GM04504 (cell line): ENCODE measurements around the gene CACNA1B.

ENCODE experiments used
- DNase-seq: peaks from one replicate; pipeline ENCODE4 v3.0.0-alpha.2; 2012; ENCODE audit warnings: low read depth

CACNA1B gene

DNA sequence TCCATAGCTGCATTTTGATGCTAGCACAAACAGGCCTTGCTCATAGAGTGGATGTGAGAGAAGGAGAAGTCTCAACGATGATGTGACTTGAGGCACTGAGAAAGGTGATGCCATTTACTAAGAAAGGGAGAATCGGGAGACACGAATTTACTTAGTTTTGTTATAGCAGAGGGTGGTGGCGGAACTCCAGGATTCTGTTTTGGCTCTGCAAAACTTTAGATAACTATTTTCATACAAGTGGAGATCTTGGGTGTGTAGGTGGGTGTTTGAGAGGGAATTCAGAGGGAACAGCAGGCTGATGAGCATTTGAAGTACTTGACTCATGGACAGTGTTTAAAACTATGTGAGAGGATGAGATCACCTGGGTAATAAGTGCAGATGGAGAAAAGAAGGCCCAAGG, 43.2 kb downstream of the CACNA1B start:
- no peak for DNase-seq

DNA sequence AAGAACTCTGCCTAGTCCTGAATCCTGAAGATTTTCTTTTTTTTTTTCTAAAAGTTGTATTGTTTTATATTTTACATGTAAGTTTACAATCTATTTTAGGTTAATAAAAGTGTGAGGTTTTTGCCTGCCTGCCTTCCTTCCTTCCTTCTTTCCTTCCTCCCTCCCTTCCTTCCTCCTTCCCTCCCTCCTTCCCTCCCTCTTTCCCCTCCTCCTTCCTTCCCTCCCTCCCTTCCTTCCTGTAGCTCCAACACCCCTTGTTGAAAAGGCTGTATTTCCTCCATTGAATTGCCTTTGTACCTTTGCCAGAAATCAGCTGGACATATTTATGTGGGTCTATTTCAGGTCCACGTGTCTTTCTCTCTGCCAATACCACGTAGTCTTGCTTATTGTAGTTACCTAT, 46.6 kb downstream of the CACNA1B start:
- no peak for DNase-seq

DNA sequence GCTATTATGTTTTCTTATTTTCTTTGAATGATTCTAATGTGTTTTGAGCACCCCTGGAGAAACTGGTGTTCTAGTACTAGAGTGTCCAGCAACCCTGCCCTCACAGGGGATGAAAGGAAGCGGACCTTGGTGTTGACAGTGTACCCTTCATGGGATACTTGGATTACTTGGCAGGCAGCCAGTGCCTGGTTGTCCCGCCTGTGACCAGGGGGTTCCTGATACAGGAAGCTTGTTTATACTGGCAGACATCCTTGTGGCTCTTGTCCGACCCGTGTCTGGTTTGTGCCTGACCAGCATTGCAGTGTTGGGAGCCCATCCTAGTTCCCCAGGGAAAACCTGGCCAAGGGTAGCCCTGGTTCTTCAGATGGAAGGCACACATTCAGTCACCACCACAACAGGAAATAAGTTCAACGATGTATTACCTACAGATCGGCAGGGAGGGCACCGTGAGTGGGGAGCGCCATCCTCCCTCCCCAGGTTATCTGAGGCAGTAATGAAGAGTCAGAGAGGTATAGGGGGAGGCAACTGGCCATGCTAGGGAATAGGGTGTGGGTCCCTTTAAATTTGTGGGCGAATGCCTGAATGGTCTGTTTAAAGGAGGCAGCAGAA, 47.3 kb downstream of the CACNA1B start:
- DNase-seq = no peak

DNA sequence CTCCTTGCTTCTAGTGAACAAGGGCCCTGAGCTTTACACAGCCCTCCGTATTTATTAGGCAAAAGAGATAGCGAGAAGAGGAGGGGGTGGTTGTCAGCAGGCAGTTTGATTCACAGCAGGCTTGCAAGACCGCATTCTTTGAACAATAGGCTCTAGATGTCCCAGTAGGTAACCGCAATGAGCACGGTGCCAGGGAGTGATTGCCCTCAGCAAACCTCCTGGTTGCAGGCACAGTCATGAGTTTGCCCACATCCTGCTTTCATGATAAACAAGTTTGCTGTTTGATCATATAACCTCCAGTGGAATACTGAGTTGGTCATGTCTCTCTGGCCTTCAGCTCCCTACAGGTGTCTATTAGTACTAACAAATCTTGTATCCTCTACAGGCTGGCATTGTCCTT, 66.1 kb downstream of the CACNA1B start:
- no peak for DNase-seq

DNA sequence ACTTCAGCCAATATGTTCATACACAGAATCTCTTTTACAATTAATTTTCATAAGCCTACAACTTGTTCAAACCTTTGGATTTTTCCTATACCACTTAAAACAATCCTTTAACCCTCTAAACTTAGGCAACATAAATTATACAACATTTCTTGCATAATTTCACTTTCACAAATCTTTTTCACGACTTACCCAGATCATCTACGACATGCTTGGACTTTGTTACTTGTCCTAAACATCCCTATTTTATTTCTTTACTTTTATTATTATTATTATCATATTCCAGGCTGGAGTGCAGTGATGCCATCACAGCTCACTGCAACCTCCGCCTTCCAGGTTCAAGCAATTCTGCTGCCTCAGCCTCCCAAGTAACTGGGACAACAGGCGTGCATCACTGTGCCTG, 68.0 kb downstream of the CACNA1B start:
- DNase-seq = no peak

DNA sequence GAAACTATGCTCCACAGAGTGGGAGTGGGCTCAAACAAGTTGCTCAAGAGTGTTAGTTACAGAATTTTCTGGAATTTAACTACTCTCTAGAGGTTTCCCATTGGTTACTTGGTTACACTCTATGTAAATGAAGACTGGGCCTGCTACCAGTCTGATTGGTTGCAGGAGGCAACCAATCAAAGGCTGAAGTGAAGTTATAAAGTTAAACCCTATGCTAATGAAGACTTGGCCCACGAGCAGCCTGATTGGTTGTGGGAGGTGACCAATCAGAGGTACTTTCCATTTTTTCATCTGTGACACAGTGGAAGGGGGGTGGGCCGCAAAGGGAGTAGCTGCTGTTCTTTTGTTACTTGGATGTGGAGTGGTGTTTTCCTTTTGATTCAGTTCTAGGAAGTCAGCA, 69.4 kb downstream of the CACNA1B start:
- DNase-seq = no peak

DNA sequence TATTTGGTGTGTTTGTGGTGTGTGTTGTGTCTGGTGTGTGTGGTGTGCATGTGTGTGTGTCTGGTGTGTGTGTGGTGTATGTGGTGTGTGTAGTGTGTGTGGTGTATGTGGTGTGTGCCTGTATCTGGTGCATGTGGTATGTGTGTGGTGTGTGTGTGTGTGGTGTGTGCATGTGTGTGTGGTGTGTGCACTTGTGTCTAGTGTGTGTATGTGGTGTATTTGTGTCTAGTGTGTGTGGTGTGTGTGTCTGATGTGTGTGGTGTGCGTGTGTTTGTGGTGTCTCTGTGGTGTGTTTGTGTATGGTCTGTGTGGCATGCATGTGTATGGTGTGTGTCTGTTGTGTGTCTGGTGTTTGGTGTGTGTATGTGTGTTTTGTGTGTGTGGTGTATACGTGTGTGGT, 71.1 kb downstream of the CACNA1B start:
- DNase-seq = no peak

DNA sequence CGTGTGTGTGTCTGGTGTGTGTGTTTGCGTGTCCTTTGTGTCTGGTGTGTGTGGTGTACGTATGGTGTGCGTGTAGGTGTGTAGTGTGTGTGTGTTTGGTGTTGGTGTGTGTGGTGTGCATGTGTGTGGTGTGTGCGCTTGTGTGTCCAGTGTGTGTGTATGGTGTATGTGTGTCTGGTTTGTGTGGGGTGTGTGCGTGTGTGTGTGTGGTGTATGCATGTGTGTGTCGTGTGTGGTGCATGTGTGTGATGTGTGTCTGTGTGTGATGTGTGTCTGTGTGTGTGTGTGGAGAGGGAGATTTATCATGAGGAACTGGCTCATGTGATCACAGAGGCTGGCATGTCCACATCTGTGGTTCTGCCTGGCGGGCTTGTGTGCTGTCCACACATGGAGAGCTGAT, 71.7 kb downstream of the CACNA1B start:
- DNase-seq = no peak

DNA sequence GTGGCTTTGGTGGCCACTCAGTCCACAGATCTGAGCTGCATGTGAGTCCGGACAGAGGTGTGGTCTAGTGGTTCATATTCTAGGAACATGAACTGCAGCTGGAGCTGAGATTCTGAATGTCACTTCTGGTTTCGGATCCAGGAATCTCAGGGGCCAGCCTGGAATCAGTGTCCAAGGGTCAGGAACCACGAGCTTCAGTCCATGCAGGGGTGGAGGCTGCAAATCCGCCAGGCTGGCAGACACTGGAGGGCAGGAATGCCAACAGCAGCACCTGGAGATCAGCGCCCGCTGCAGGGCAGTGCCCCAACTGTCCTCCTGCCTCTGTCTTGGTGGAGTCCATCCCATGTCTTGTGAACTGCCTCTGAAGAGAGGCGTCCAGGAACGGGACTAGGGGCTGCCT, 73.5 kb downstream of the CACNA1B start:
- DNase-seq = no peak

DNA sequence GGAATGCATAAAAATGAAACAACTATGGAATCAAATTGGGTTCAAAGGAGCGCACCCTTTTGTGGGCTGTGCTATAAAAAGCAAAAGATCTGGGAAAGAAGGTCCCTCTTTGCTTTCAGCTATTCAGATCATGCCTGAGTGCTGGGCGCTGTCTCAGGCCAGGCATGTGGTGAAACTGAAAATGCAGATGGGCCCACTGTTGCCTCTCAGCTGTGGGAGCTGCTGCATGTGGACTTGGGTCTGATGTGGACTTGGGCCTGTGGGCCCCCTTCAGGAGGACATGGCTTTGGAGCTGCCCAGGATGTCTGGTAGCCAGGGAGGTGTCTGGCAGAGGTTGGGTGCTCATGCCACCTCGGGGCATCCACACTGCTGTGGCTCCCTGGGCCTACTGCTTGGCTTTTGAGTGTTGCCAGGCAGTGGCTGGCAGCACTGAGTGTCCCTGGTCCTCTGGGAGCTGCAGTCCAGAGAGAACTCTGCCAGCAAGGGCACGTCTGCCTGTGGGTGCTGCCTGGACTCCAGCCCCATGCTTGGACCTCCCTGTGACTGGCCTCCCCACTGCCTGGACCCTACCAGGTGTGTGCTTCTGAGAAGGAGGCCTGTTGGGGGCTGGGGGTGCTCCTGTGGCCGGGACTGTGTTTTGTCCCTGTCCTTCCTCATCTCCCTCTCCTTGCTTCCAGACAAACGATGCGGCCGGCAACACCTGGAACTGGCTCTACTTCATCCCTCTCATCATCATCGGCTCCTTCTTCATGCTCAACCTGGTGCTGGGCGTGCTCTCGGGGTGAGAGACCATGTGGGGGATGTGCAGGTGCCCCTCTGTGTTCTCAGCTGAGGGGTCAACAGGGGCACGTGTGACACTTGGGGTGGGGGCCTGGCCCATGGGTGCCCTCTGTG, 74.3 kb downstream of the CACNA1B start:
- DNase-seq = no peak

DNA sequence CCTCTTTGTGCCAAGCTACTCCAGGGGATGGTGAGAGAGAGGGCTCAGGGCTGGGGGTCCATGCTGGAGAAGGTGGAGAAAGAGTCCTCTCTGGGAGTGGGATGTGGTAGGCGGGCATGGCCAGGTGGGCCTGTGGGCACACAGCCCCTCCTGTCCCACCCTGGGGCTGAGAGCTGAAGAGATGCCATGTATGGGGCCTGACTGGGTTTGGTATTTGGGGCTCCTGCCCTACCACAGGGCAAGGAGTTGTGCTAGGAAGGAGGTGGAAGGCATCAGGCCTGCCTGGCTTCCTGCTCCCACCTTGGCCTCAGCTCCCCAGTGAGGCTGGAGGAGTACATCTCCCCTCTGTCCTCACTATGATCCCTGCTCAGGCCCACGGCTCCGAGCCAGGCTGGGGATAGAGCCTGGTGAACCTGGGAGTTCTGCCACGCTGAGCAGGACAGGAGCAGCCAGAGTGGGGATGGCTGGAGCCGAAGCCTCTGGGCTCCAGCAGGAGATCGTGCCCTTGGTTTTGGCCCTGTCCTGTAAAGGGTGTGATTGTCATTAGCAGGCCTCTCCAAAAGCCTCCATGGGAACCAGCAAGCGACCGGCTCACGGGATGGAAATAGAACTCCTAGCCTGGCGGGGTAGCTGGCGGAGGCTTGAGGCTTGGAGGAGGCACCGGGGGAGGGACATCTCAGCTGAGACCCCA, 75.5 kb downstream of the CACNA1B start:
- no peak for DNase-seq

DNA sequence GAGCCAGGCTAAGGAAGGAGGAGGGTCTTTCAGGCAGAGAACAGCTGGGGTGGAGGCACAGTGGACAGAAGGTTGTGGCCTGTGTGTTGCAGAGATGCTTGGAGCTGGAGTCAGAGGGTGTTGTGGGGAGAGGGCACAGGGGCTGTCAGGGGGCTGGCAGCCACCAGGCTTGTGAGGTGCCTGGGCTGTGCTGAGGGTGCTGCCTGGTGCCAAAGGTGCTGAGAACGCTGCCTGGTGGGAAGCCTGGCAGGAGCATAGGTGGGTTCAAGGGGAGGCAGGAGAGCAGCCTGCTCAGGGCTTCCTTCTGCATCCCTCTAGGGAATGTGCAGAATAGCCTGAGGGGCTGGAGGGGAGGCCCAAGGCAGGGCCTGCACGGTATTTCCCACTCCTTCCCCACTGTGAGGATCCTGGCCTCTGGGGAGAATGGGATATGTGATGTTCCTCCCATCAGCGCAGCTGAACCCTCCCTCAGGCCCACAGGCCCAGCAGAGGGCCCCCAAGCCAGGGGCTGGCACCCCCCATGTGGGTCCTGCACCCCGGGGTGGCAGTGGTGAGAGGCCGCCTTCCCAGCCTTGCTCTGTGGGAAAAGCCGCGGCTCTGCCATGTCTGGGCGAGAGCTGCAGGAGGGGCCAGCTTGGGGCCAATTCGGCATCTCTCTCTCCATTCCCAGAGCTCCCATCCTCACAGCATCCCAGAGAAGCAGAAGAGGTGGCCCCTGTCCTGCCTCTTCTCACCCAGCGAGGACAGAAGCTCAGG, 76.3 kb downstream of the CACNA1B start:
- no peak for DNase-seq

DNA sequence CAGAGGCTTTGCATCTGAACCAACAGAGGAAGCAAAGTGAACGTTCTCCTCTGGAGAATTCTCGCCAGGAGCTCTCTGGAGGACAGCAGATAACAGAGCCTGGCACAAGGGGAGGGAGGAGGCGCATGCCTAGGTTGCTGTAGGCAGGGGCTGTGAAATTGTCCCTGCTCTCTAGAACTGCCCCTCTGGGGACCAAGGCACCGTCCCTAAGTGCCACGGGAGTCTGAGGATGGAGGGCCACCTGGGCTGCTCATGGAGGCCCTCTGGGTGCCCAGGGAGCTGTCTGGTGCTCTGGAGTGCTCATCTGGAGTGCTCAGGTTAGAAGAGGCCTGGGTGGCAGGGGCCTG, 77.6 kb downstream of the CACNA1B start:
- no peak for DNase-seq

DNA sequence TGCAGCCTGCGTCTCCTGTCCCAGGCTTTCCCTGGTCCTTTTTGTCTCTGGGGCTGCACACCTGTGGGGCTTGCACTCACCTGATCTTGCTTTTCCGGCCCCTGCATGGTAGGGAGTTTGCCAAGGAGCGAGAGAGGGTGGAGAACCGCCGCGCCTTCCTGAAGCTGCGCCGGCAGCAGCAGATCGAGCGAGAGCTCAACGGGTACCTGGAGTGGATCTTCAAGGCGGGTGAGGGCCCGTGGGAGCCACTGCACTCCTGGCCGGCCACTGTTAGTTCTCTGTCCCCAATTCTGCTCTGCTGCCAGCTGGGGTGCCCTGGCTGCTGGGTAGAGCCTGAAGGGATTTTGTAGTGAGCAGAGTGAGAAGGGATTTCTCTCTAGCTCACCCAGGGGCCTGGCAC, 78.0 kb downstream of the CACNA1B start:
- no peak for DNase-seq

DNA sequence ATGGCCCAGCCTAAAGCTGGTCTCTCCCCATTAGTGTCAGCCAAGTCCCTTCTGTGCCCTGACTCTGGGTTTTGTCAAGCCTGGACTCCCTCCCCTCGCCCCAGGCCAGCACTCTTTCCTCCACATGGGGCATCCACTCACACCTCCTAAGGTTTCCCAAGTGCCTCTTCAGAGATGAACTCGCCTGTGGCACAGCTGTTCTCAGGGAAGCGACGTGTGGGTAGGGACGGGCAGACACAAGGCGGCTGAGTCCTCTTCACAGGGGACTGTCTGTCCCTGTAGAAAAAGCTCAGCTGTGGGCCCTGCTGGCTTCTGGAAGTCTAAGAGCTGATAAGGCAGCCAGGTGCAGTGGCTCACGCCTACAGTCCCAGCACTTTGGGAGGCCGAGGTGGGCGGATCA, 78.5 kb downstream of the CACNA1B start:
- DNase-seq = no peak

DNA sequence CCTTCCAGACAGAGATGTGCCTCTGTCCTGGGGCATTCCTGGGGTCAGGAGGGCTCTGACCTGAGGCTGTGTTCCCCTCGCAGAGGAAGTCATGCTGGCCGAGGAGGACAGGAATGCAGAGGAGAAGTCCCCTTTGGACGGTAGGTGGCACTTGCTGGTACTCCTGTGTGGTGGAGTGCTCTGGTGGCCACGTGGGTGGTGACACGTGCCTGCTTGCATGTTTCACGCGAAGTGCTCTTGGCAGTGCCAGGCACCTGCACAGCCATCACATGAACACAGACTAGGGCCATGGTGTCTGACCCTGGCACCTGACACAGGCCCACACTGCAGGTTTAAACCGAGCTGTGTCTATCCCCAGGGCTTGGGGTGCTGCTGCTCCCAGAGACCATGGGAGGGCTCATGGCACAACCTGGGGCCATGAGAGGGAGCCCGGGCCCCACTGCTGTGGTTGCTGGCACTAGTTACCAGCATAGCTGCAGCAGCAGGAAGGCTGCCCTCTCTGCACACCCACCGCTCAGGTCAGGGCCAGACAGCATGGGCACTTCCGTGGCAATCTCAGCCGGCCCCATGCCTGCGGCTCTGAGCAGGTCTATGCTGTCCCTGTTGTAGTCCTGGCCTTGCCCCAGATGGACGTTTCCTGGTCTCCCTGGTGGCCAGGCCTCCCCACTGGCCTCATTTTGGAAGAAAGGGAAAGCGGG, 79.3 kb downstream of the CACNA1B start:
- no peak for DNase-seq

DNA sequence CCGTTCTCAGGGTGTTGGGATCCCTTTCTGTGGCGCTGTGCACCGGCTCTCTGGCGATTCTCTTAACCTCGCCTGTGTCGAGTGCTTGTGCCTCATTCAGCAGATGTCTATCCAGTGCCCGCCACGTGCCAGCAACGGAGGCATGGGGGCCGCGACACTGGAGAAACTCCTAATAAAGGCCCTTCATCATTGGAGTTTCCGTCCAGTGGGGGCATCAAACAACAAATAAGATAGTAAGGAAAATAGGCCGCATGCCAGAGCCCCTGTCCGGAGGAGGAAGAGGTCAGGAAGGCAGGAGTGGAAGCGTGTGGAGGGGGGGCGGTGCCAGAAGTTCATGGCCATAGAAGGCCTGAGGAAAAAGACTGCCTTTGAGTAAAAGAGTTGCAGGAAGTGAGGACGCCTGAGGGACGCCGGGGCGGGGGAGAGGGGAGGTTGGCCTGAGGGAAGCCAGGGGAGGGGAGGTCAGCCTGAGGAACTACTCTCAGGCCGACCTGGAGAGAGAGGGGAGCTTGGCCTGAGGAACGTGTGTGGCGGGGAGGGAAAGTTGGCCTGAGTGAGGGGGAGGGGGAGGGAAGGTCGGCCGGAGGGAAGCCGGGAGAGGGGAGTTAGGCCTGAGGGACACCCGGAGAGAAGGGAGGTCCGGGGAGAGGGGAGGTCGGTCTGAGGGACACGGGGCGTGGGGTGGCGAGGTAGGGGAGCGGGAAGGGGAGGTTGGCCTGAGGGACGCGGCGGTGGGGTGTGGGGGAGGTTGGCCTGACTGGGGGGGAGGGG, 82.2 kb downstream of the CACNA1B start:
- DNase-seq = no peak

DNA sequence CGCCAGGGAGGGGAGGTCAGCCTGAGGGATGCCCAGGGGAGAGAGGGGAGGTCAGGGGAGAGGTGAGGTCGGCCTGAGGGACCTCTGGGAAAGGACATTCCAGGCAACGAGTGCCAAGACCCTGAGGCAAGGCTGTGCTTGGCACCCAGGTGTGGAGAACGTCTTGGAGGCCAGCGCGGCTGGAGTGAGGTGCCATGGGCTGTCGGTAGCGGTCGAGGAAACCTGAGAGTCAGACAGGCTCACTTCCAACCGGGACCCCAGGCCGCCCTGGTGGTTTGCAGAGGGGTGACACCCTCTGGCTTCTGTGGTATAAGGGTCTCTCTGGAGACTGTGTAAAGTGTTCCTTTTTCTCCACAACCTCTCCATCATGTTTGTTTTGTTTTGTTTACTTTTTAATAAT, 82.9 kb downstream of the CACNA1B start:
- DNase-seq = no peak

DNA sequence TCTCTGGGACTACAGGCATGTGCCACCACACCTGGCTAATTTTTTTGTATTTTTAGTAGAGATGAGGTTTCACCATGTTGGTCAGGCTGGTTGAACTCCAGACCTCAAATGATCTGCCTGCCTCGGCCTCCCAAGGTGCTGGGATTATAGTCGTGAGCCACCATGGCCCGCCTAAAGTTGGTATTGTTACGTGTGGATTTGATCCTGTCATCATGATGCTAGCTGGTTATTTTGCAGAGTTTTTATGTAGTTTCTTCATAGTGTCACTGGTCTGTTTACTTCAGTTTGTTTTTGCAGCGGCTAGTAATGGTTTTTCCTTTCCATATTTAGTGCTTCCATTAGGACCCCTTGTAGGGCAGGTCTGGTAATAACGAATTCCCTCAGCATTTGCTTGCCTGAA, 85.9 kb downstream of the CACNA1B start:
- no peak for DNase-seq

DNA sequence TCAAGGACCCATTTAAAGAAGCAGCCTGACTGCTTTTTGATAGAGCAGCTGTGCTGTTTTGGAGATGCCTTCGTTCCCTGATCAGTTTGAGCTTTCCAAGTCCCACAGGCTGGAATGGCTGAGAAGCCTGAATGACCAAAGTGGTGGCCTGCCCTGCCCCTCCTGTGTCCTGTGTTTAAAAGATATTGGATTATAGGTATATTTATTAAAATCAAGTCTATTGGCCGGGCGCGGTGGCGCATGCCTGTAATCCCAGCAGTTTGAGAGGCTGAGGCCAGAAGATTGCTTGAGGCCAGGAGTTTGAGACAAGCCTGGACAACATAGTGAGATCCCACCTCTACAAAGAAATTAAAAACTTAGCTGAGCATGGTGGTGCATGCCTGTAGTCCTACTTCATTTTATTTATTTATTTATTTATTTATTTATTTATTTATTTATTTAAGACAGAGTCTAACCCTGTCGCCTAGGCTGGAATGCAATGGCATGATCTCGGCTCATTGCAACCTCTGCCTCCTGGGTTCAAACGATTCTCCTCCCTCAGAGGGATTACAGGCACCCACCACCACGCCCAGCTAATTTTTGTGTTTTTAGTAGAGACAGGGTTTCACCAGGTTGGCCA, 87.7 kb downstream of the CACNA1B start:
- no peak for DNase-seq
